ENCODE results near the gene VASH2.
"Not testable (repeated sequence)": the region's sequence is repeated elsewhere in the genome, so short reads cannot be mapped to it uniquely, and the experiment has no call there.

Gene VASH2

DNA sequence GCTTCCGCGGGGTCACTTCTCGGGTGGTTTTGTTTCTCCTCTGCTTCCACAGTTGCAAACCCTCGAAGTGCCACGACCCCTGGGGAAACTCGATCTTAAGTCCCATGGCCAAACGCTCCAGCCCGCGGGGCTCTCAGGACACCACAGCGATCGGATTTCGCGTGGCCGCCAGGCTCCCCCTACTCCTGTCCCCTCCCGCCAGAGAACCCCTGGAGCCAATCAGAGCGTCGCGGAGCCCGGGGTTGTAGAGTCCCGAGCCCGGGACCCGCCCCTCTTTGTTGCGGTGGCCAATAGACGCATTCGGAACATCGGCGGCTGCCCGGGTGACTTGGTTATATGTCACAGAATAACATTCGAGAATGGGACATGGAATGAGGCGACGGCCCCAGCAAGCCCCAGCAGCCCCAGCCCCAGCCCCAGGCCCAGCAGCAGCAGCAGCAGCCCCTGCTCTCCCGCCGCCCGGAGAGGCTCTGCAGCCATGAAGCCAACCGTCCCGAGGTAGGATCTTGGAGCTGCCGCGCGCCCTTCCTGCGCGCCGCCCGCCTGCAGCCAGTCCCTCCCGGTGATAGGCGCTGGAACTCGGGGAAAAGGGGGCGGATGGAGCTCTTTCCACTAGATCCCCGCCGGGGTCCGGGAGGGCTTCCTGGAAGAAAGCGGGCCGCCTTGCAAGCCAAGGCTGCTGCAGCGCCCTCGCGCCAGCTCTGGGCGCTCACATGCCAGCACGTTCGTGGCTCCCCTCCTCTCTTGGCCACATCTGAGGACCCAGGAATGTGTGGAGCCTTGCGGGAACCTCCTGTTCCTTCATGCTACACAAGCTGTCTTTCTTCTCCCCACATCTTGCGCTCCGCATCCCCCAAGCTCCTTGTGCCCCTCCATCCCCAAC lies at the start of gene VASH2:
VASH2 (plus strand) TSS at position 299 of the 883 bp plus-strand sequence. CDS start 1,002 bp downstream, outside the sequence.
- peaks cover 9% of the 10 kb centered on the region for H3K4me1 ChIP-seq (ENCODE audit: insufficient read depth, low read length)

GRCh38 chr1:212901290-212901689 lies 49.1 kb upstream of the VASH2 start:
- Histone ChIP-seq H3K36me3 (ENCODE audit: insufficient read depth, low read length) (peaks cover 27% of the 10 kb centered on the region), H3K4me3 (ENCODE audit: low read length) (no peak overlapping the region), H2AFZ (ENCODE audit: low read depth, low read length) (no peak overlapping the region), H3K27me3 (ENCODE audit: insufficient read depth, low read length) (no peaks in the 10 kb centered on the region), H3K9me3 (ENCODE audit: low read length) (peaks cover 9% of the 10 kb centered on the region), H3K4me1 (ENCODE audit: insufficient read depth, low read length) (no peaks in the 10 kb centered on the region)

More for the DNA sequence above, at the start of gene VASH2:
- Histone ChIP-seq H2AFZ (ENCODE audit: low read depth, low read length) (peak within 1 kb of the TSS; percentile 97), H3K9me3 (ENCODE audit: low read length) (no peaks in the 10 kb centered on the region), H3K36me3 (ENCODE audit: insufficient read depth, low read length) (no peaks in the 10 kb centered on the region), H3K27me3 (ENCODE audit: insufficient read depth, low read length) (no peaks in the 10 kb centered on the region), H3K4me3 (ENCODE audit: low read length) (peak within 1 kb of the TSS; percentile 71)

GRCh38 chr1:212902054-212902453 lies 48.3 kb upstream of the VASH2 start:
- H3K27me3 ChIP-seq (ENCODE audit: insufficient read depth, low read length): no peaks in the 10 kb centered on the region
- H3K36me3 ChIP-seq (ENCODE audit: insufficient read depth, low read length): peaks cover 24% of the 10 kb centered on the region
- no peak overlapping the region for H2AFZ ChIP-seq (ENCODE audit: low read depth, low read length)
- H3K4me1 ChIP-seq (ENCODE audit: insufficient read depth, low read length): no peaks in the 10 kb centered on the region
- H3K4me3 ChIP-seq (ENCODE audit: low read length): no peak overlapping the region
- H3K9me3 ChIP-seq (ENCODE audit: low read length): peaks cover 9% of the 10 kb centered on the region

GRCh38 chr1:212903664-212904063 lies 46.7 kb upstream of the VASH2 start:
- Histone ChIP-seq H3K27me3 (ENCODE audit: insufficient read depth, low read length) (no peaks in the 10 kb centered on the region), H2AFZ (ENCODE audit: low read depth, low read length) (no peak overlapping the region), H3K4me1 (ENCODE audit: insufficient read depth, low read length) (no peaks in the 10 kb centered on the region), H3K9me3 (ENCODE audit: low read length) (peaks cover 9% of the 10 kb centered on the region), H3K4me3 (ENCODE audit: low read length) (no peak overlapping the region), H3K36me3 (ENCODE audit: insufficient read depth, low read length) (peaks cover 11% of the 10 kb centered on the region)

DNA sequence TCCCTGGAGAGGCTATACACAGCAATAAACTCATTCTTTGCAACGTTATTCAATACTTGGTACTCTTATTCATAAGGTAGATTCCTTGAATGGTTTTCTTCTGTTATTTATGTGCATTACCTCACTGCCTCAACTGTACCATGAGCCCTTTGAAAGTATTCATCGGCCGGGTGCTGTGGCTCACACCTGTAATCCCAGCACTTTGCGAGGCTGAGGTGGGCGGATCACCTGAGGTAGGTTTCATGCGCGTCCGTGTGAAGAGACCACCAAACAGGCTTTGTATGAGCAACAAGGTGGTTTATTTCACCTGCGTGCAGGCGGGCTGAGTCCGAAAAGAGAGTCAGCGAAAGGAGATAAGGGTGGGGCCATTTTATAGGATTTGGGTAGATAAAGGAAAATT lies 42.3 kb upstream of the VASH2 start:
- not testable (repeated sequence) for H2AFZ ChIP-seq (ENCODE audit: low read depth, low read length); H3K4me1 ChIP-seq (ENCODE audit: insufficient read depth, low read length); H3K9me3 ChIP-seq (ENCODE audit: low read length); H3K27me3 ChIP-seq (ENCODE audit: insufficient read depth, low read length); H3K4me3 ChIP-seq (ENCODE audit: low read length); H3K36me3 ChIP-seq (ENCODE audit: insufficient read depth, low read length)

DNA sequence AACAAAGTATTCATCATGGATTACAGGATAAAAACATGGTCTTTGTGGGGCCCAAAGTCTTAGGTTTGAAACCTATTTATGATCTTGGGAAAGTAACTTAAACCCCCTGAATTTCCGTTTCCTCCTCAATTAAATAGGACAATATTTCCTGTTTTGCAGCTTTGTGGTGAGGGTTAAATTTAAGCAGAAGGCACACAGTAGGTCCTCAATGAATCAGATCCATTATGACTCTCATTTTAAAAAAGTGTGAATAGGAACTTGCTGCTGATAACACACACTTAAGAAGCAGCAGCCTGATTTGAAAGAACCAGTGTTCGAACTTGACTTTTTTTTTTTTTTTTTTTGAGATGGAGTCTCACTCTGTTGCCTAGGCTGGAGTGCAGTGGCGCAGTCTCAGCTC lies 41.4 kb upstream of the VASH2 start:
- Histone ChIP-seq H2AFZ (ENCODE audit: low read depth, low read length) (no peak overlapping the region), H3K27me3 (ENCODE audit: insufficient read depth, low read length) (no peaks in the 10 kb centered on the region), H3K4me3 (ENCODE audit: low read length) (no peak overlapping the region), H3K9me3 (ENCODE audit: low read length) (no peaks in the 10 kb centered on the region), H3K4me1 (ENCODE audit: insufficient read depth, low read length) (no peaks in the 10 kb centered on the region), H3K36me3 (ENCODE audit: insufficient read depth, low read length) (no peaks in the 10 kb centered on the region)

GRCh38 chr1:212909652-212910063 lies 40.7 kb upstream of the VASH2 start:
- H3K4me3 ChIP-seq (ENCODE audit: low read length): no peak overlapping the region

GRCh38 chr1:212910213-212910612 lies 40.1 kb upstream of the VASH2 start:
- not testable (repeated sequence) for H3K4me1 ChIP-seq (ENCODE audit: insufficient read depth, low read length); H3K9me3 ChIP-seq (ENCODE audit: low read length); H3K4me3 ChIP-seq (ENCODE audit: low read length); H3K27me3 ChIP-seq (ENCODE audit: insufficient read depth, low read length); H2AFZ ChIP-seq (ENCODE audit: low read depth, low read length); H3K36me3 ChIP-seq (ENCODE audit: insufficient read depth, low read length)

More at GRCh38 chr1:212909652-212910063, 40.7 kb upstream of the VASH2 start:
- Histone ChIP-seq H3K4me1 (ENCODE audit: insufficient read depth, low read length) (peaks cover 2% of the 10 kb centered on the region), H2AFZ (ENCODE audit: low read depth, low read length) (no peak overlapping the region), H3K36me3 (ENCODE audit: insufficient read depth, low read length) (no peaks in the 10 kb centered on the region), H3K9me3 (ENCODE audit: low read length) (no peaks in the 10 kb centered on the region), H3K27me3 (ENCODE audit: insufficient read depth, low read length) (no peaks in the 10 kb centered on the region)

DNA sequence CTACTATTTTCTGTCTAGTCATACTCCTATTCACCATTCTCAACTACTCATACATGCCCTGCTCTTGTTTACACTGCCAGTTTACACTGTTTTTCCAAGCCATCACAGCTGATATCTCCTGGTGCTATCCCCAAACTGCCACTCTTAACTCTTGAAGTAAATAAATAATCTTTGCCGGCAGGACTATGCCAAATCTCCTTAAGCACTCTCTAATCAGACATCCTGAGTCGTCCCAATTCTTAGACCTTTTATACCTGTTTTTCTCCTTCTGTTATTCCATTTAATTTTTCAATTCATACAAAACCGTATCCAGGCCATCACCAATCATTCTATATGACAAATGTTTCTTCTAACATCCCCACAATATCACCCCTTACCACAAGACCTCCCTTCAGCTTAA lies 36.7 kb upstream of the VASH2 start:
- H3K36me3 ChIP-seq (ENCODE audit: insufficient read depth, low read length); H3K9me3 ChIP-seq (ENCODE audit: low read length); H3K27me3 ChIP-seq (ENCODE audit: insufficient read depth, low read length); H3K4me3 ChIP-seq (ENCODE audit: low read length); H2AFZ ChIP-seq (ENCODE audit: low read depth, low read length): not testable (repeated sequence)
- peaks cover 13% of the 10 kb centered on the region for H3K4me1 ChIP-seq (ENCODE audit: insufficient read depth, low read length)

DNA sequence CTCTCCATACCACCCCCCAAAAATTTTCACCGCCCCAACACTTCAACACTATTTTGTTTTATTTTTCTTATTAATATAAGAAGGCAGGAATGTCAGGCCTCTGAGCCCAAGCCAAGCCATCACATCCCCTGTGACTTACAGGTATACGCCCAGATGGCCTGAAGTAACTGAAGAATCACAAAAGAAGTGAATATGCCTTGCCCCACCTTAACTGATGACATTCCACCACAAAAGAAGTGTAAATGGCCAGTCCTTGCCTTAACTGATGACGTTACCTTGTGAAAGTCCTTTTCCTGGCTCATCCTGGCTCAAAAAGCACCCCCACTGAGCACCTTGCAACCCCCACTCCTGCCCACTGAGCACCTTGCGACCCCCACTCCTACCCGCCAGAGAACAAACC lies 36.2 kb upstream of the VASH2 start:
- H3K4me3 ChIP-seq (ENCODE audit: low read length); H2AFZ ChIP-seq (ENCODE audit: low read depth, low read length); H3K27me3 ChIP-seq (ENCODE audit: insufficient read depth, low read length); H3K9me3 ChIP-seq (ENCODE audit: low read length); H3K36me3 ChIP-seq (ENCODE audit: insufficient read depth, low read length): not testable (repeated sequence)
- H3K4me1 ChIP-seq (ENCODE audit: insufficient read depth, low read length): peaks cover 13% of the 10 kb centered on the region

- Histone ChIP-seq H3K27me3 (ENCODE audit: insufficient read depth, low read length) (no peaks in the 10 kb centered on the region), H2AFZ (ENCODE audit: low read depth, low read length) (peak overlapping the region; percentile 30), H3K4me1 (ENCODE audit: insufficient read depth, low read length) (peaks cover 13% of the 10 kb centered on the region), H3K36me3 (ENCODE audit: insufficient read depth, low read length) (no peaks in the 10 kb centered on the region), H3K9me3 (ENCODE audit: low read length) (no peaks in the 10 kb centered on the region), H3K4me3 (ENCODE audit: low read length) (peak overlapping the region; percentile 27)
These were observed 35.6 kb upstream of the VASH2 start for GRCh38 chr1:212914789-212915188.

DNA sequence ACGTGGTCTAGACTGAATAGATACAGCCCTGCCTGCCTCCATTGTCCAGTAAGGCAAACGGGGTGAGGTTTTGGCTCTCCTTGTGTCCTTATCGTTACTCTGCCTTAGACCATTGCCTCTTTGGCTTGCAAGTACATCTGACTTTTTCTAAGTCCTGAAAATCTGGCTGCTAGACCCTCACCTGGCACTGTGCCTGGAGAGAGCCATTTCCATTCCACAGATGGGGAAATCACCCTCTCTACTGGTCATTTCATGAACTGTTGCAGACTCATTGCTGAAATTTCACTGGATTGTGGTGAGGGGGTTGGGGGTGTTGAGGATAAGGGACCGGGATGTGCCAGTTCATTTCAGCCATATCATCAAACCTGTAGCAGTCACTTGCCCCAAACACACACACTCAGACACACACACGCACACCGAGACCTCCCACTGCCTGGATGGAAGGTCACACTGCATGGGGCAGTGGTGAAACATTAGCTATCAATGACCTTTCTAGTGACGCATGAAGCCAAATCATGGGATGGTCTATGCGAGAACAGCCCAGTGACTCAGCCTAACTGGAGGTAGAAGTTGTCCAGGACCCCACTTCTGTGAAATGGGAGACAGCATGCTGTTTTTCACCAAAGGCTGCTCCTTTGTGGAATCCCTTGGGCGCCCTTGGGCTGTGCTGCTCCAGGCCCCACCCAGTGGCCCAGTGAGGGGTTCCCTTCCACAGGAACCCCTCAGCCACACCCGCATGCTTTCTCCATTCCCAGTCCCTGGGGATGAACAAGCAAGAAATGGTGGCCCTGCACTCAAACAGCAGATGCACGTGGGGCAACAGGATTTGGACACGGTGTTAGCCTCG lies 34.9 kb upstream of the VASH2 start:
- H3K4me1 ChIP-seq (ENCODE audit: insufficient read depth, low read length): peaks cover 13% of the 10 kb centered on the region
- H3K27me3 ChIP-seq (ENCODE audit: insufficient read depth, low read length): no peaks in the 10 kb centered on the region
- peak overlapping the region; percentile 27 for H3K4me3 ChIP-seq (ENCODE audit: low read length)
- H3K36me3 ChIP-seq (ENCODE audit: insufficient read depth, low read length): no peaks in the 10 kb centered on the region
- no peaks in the 10 kb centered on the region for H3K9me3 ChIP-seq (ENCODE audit: low read length)
- peak overlapping the region; percentile 30 for H2AFZ ChIP-seq (ENCODE audit: low read depth, low read length)

DNA sequence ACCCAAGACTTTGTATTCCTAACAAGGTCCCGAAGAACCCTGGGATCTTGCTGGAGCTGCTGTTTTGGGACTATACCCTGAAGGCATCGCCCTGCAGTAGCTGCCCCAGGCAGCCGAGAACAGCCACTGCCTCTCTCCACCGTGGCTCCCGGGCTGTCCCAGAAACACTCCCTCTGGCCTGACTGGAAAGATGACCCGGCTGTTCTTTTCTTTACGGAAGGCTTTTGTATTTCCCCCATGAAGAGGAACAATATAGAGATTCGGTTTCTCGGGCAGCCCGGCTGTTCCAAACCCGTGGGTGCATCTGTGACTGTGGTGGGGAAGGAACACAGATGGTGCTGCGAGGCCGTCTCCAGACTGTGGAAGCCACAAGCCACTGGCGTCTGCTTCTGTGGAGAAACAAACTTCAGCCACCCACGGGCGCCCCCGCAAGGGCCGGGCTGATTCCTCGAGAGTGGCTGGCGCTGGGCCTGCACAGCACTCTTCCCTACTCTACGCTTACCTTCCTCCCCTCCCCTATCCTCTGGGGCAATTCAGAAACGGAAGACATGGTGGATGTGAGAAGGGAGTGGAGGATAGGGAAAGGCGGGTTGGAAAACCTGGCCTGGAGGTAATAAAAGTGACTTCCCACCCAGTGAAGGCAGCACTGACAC lies 33.7 kb upstream of the VASH2 start:
- no peak overlapping the region for H3K4me3 ChIP-seq (ENCODE audit: low read length)
- no peak overlapping the region for H2AFZ ChIP-seq (ENCODE audit: low read depth, low read length)
- H3K36me3 ChIP-seq (ENCODE audit: insufficient read depth, low read length): no peaks in the 10 kb centered on the region
- no peaks in the 10 kb centered on the region for H3K9me3 ChIP-seq (ENCODE audit: low read length)
- H3K27me3 ChIP-seq (ENCODE audit: insufficient read depth, low read length): no peaks in the 10 kb centered on the region
- H3K4me1 ChIP-seq (ENCODE audit: insufficient read depth, low read length): peaks cover 13% of the 10 kb centered on the region
